Stimulated activated naive CD8-positive, alpha-beta T cell treated with anti-CD3 and anti-CD28 coated beads, Interleukin-15, amount 100 ng/mL, for 72 hours (primary cell): ENCODE measurements around the gene GMDS.

ENCODE experiments used
- ATAC-seq: fragments of 150-1000 bp; cut with Tn5 transposase; 2 replicates; pipeline ENCODE4 v1.10.0; 2021; ENCODE audit warnings: mild to moderate bottlenecking, moderate library complexity
- DNase-seq, 2 donors: peaks; one replicate each; pipeline ENCODE4 v3.0.0; 2021 to 2022
- H3K27ac Mint-ChIP-seq, 2 donors: one replicate each; pipeline ENCODE4 v1.8.0; 2022; ENCODE audit warnings: mild to moderate bottlenecking in 2 of 2, mixed read lengths in 2 of 2, moderate library complexity in 2 of 2
- H3K27me3 Mint-ChIP-seq: one replicate; pipeline ENCODE4 v1.8.0; 2022; ENCODE audit warnings: mixed read lengths
- H3K4me1 Mint-ChIP-seq: one replicate; pipeline ENCODE4 v1.8.0; 2022; ENCODE audit warnings: mild to moderate bottlenecking, mixed read lengths
- H3K4me3 Mint-ChIP-seq, 2 donors: one replicate each; pipeline ENCODE4 v1.8.0; 2022; ENCODE audit warnings: mild to moderate bottlenecking in 2 of 2, mixed read lengths in 2 of 2, moderate library complexity in 1 of 2
- H3K9me3 Mint-ChIP-seq, 2 donors: one replicate each; pipeline ENCODE4 v1.8.0; 2022; ENCODE audit warnings: mixed read lengths in 2 of 2

The GMDS gene

DNA sequence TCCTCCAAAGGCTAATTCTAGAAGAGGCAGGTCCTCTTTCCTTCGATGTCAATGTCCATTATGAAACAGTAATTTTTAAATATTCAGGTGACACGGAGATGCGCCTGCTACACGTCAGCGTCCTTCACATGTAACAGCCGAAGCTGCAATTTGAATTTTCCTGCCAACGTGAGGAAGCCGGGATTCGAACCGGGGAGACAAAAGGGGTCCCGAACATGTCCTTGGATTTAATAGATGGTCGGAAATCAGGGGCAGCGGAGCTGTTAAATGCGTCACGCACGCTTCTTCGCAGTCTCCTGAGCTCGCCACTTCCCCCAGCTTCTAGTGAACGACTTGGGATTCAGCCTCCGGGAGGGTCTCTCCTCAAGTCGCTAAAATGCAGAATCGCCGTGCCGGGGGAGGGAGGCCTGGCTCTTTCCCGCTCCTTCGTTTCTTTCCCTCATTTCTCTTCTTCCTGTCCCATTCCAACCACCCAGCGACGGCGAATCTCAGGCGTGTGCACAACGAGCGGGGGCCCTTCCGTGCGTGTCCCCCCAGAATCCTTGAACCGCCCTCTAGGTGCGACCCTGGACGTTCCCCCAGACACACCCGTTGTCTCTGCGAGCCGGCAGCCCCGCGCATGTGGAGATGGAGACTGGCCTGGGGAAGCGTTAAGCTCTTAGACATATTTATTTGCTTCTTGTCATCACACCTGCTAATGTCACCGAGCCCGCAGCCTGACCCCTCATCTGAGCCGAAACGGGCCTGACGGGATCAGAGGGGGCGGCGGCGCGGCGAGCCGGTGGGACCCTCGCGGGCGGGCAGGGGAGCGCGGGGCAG lies 637.0 kb downstream of the GMDS start:
- H3K4me3 Mint-ChIP-seq, result peak overlapping the region; percentile 68 to 79
- no peak overlapping the region for H3K27ac Mint-ChIP-seq
- ATAC-seq (no peak), DNase-seq (no peak)
- H3K27me3 Mint-ChIP-seq, result peaks cover 76% of the 10 kb centered on the region
- no peaks in the 10 kb centered on the region for H3K9me3 Mint-ChIP-seq
- H3K4me1 Mint-ChIP-seq, result peaks cover 53% of the 10 kb centered on the region

DNA sequence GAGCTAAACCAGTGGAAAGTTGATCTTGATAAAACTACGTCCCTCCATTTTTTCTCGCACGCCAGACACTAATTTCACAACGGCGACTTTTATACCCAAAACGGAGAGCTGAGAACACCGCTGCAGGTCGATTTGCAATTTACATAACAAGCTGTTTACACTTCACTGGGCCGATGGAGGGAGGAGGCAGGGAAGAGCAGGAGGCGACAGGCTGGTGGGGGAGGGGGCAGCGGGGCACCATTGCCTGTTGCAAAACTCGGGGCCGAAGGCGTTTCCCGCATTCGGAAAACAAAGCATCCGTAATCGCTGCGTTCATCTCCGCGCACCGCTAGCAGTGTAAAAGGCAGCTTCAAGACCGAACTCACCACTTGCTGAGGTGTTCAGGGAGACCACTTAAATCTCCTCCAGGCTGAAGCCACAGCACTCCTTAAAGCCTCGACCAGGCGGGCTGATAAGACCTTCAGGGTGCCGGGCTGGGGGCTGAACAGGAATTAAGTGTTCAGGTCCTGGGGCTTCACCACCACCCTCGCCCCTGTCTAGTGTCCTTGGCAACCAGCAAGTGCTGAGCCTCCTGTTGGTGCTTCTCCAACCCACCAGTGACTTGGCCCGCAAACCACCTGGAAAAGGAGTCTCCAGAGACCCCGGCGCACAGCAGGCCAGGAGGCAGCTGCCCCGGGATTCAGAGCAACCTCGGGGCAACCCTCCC lies 637.7 kb downstream of the GMDS start:
- peak overlapping the region; percentile 78 to 79 for H3K4me3 Mint-ChIP-seq
- H3K9me3 Mint-ChIP-seq, result no peaks in the 10 kb centered on the region
- no peak for ATAC-seq
- no peak for DNase-seq
- no peak overlapping the region for H3K27ac Mint-ChIP-seq
- peaks cover 53% of the 10 kb centered on the region for H3K4me1 Mint-ChIP-seq
- peaks cover 76% of the 10 kb centered on the region for H3K27me3 Mint-ChIP-seq

DNA sequence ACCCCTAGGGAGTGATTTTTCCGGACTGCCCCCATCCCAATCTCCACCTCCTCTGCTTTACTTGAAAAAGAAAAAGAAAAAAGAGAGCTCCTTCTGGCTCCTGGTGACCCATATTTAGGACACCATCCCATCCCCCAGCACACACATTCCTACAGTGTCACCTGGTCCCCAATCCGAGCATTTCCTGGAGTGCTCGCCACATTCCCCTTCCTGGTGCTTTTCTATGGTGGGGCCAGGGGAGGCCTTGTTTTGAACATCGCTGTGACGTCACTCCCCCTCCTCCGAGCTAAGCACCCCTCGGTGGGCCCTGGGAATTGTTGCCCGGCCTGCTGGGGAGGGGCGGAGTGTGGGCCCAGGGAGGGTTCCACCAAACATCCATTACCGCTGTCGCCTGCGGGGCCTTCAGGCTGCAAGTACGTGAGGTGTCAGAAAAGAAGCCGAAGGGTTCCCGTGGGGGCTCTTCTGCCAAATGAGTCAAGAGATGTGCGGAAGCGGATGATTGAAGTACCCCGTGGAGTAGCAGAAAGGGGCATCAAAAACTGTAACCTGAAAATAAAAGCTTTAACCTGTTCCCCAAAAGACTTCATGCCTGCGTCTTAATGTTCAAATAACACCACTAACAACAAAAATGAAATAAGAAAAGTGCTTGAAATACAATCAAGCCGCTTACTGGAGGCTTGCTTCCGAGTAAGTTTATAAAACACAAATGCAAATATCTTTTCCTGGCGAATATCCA lies 638.5 kb downstream of the GMDS start:
- H3K9me3 Mint-ChIP-seq, result no peaks in the 10 kb centered on the region
- ATAC-seq (no peak), DNase-seq (no peak)
- H3K4me1 Mint-ChIP-seq, result peaks cover 45% of the 10 kb centered on the region
- no peak overlapping the region for H3K27ac Mint-ChIP-seq
- peaks cover 76% of the 10 kb centered on the region for H3K27me3 Mint-ChIP-seq
- peak overlapping the region; percentile 78 for H3K4me3 Mint-ChIP-seq

DNA sequence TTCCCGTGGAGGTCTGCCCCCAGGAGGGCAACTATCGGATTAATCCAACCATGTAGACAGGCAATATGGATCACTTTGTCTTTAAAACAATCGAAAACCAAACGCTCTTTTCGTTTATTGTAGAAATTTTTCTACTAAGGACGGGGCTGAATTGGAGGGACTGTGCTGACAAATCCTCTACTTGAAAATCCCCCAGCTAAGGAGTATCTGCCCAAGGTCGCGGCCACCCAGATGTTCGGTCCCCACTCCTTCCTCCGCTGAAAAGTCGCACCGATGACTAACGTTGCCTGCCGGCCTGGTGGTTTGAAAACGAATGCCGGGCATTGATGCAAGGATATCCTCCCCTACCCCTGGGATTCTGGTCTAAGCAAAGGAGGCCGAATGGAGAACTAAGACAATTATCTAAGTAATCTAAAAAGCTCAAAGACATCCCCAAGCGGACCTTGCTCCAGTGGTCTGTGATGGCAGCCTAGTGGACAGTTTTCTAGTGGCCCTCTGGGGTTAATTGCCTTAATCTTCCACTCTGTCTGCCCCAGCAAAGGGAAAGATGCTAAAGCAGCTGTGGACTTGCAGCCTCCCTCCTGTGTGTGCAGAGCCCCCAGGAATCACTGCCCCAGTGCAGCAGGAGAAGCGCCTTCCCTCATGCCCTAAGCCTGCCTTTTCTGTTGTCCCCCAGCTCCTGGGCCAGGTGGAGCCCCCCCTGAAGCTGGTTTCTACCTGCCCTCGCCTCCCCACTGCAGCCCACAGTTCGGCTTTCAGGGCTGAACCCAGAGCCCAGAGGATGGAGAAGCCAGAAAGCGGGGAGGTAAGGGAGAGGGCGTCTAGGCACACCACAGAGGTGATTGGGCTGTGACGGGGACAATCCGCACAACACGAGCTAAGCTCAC lies 639.3 kb downstream of the GMDS start:
- DNase-seq (no peak), ATAC-seq (no peak)
- Mint-ChIP-seq H3K27me3 (peaks cover 80% of the 10 kb centered on the region), H3K4me3 (peak overlapping the region; percentile 78 to 80), H3K27ac (no peak overlapping the region), H3K9me3 (no peaks in the 10 kb centered on the region), H3K4me1 (peaks cover 43% of the 10 kb centered on the region)

DNA sequence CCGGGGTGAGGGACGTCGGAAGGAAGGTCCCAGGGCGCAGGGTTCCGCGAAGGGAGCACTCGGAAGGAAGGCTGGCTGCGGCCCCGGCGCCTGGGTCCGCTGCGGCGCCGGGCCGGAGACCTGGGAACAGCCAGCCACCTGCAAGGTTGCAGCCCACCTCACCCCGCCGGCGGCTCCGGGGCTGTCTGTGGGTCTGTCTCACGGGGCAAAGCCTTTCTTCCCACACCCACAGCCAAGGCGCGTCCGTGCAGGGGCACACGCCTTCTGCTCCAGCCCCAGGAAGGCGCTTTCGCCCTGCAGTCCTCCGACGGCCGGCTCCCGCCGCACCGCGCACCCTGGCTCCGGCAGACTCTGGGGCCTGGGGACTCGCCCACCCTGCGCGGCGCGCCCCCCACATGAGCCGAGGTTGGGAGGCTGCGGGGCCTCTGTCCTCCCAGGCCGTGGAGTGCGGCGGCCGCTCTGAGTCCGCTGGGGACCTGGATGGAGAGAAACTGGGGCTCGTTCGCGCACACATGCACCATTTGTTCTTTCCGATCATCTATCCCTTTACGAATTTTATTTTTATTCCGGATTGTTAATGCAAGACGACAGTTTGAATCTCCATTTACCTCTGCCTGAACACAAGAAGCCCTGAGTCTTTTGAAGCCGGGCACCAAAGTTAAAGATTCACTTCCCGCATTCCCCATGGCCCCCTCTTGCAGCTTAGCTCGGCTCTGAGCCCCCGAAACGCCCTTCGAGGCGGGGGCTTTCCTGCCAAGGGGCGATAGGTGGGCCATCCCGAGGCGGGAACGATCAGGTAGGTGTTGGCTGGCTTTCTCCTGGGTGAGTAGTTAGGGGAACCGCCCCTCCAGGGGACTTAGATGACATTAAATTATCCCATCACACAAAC lies 640.2 kb downstream of the GMDS start:
- DNase-seq, result no peak
- Mint-ChIP-seq H3K4me3 (peak overlapping the region; percentile 70 to 80), H3K9me3 (no peaks in the 10 kb centered on the region), H3K27ac (no peak overlapping the region), H3K27me3 (peaks cover 81% of the 10 kb centered on the region), H3K4me1 (peaks cover 38% of the 10 kb centered on the region)
- ATAC-seq, result peak; percentile 1

DNA sequence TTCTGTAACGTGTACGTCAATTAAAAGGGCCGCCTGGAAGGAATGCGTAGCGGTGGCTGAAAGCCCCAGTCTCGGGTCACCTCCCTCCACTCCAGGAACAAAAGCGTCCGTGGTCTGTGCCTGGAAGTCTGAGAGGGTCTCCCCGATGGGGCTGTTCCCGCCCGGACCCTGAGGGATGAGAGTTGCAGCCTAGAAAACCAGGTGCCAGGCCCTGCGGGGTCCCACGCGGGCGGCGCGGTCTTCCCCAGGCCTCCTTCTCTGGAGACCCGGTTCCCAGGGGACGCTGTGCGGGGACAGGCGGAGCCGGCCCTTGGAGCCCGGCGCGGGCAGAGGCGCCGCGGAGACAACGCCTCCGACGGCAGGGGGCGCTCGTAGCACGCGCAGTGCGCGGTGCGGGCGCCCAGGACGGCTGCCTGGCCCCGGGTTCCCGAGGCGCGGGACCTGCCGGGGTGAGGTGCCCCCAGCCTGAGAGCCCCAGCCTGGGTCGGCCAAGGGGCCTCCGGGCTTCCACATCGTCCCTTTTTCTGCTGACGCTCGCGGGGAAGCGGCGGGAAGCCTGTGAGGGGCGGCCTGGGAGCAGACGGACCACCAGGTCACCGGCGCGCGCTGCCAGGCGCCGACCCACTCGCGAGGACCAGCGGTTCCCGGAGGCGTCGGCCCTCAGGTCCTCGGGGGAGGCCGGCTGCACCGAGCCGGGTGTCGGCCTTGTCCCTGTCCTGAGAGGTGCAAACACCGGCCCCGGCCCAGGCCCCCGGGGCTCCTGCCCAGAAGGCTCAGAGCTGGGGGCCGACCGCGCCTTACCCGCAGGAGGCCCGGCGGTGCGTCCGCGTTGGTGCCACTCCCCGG lies 641.0 kb downstream of the GMDS start:
- peaks cover 89% of the 10 kb centered on the region for H3K27me3 Mint-ChIP-seq
- peak; percentile 73 to 80 for DNase-seq
- H3K4me3 Mint-ChIP-seq, result peak overlapping the region in 1 of 2 donors; percentile 45
- peak; percentile 84 for ATAC-seq
- H3K27ac Mint-ChIP-seq, result no peak overlapping the region
- no peaks in the 10 kb centered on the region for H3K9me3 Mint-ChIP-seq
- H3K4me1 Mint-ChIP-seq, result peaks cover 38% of the 10 kb centered on the region

DNA sequence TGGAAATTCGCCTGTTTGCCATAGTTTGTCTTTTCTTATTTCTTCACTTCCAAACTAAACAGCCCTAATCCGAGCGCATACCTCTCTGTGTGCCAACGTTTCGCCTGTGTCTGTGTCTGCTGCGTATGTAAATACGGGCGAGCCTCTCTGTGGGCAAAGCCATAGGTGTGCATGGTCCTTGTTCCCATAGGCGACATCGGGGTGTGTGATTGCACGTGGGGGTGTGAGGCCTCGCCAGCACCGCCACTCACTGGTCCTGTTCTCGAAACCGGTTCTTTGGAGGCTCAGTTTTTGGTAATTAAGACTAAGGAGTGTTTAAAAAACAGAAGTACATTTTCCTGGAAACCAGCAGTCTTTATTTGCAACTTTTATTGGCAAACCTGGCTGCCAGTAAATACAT lies 641.7 kb downstream of the GMDS start:
- H3K4me1 Mint-ChIP-seq, result peaks cover 37% of the 10 kb centered on the region
- ATAC-seq (no peak), DNase-seq (no peak)
- no peaks in the 10 kb centered on the region for H3K9me3 Mint-ChIP-seq
- H3K4me3 Mint-ChIP-seq, result no peak overlapping the region
- peaks cover 92% of the 10 kb centered on the region for H3K27me3 Mint-ChIP-seq
- H3K27ac Mint-ChIP-seq, result no peak overlapping the region

DNA sequence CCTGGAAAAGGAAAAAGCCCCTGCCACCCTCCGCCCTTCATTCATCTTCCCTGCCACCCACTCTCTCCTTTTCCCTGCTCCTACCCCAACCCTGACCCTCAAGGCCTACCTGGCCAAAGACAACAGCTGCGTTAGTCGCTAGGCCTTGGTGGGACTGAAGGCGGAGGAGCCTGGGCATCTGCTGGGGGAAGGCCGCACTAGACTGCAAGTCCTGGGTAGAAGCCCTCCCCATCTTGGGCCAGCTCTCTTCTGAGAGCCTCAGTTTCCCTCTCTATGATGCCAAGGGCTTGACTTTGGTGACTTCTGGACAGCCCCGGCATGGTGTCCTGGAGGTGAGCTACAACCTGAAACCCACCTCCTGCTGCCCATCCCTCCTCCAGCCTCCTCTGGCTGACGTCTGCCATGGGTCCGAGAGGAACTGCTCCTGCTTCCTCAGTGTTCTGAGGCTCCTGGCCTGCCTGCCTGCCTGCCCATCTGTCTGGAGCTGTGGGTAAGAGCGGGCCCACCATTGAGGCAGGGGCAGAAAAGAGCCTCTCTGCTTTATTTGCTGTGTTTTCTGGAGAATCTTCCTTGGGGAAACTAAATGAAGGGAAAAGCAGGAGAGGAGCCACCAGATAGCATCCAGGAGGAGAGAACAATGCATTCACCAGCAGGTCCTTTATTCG lies 643.2 kb downstream of the GMDS start:
- ATAC-seq (no peak), DNase-seq (no peak)
- Mint-ChIP-seq H3K9me3 (no peaks in the 10 kb centered on the region), H3K4me3 (no peak overlapping the region), H3K4me1 (peaks cover 22% of the 10 kb centered on the region), H3K27ac (no peak overlapping the region), H3K27me3 (peaks cover 92% of the 10 kb centered on the region)

DNA sequence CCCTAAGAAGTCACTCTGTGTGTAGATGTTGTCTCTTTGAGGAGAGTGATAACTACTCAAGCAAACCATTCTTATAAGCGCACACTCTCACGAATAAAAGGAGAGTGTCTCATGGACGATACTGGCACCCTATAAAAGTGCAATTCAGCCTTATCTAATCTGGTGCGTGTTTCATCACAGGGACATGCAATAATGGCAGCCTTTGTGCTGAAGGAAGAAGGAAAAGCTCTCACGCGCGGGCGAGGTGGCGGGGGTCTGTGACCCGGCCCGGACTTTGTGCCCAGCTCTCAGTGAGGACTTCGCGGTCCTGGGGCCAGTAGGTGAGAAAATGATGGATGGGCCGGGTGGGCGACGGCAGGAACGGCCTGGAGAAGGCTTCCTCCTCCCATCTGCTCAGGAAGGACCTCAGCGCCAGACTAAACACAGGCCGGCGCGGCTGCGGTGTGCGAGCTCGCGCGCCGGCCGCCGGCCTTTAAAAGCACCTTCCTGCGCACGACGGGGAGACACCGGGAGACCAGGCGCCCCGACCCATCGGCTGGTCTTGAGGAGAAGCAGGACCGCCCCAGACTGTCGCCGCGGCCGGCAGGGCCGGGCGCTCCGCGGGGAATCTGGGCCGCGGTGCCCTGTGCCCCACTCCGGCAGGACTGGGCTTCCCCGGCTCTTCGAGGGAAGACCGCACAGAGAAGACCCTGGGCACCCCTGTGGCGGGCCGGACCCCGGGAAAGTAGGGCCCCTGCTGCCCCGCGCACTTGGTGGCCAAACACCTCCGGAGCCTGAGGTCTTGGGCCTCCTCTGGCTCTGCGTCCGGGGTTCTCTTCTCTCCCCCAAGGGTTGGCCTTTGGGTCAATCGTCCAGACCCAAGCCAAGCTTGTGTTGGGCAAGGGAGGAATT lies 644.0 kb downstream of the GMDS start:
- no peak for ATAC-seq
- H3K4me3 Mint-ChIP-seq, result no peak overlapping the region

DNA sequence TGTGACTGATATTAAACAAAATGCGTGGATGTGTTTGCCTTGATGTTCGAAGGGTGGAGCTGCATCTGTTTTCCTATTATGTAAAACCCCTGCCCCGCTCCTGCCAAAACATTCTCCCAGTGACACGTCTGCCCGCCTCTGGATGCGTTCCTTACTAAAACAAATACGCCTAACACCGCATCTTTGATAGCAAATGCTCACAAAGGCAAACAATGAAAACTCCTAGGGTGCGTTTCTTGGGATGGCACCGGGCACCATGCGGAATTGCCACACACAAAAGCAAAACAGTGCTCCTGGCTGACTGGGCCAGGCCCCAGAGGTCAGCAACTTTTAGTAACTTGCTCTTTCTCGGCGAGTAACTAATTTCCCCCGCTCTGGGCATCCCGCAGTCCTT lies 644.6 kb downstream of the GMDS start:
- peaks cover 14% of the 10 kb centered on the region for H3K4me1 Mint-ChIP-seq

More for the DNA sequence above, 644.0 kb downstream of the GMDS start:
- peaks cover 14% of the 10 kb centered on the region for H3K4me1 Mint-ChIP-seq
- no peaks in the 10 kb centered on the region for H3K9me3 Mint-ChIP-seq
- no peak for DNase-seq
- H3K27me3 Mint-ChIP-seq, result peaks cover 91% of the 10 kb centered on the region
- H3K27ac Mint-ChIP-seq, result no peak overlapping the region

DNA sequence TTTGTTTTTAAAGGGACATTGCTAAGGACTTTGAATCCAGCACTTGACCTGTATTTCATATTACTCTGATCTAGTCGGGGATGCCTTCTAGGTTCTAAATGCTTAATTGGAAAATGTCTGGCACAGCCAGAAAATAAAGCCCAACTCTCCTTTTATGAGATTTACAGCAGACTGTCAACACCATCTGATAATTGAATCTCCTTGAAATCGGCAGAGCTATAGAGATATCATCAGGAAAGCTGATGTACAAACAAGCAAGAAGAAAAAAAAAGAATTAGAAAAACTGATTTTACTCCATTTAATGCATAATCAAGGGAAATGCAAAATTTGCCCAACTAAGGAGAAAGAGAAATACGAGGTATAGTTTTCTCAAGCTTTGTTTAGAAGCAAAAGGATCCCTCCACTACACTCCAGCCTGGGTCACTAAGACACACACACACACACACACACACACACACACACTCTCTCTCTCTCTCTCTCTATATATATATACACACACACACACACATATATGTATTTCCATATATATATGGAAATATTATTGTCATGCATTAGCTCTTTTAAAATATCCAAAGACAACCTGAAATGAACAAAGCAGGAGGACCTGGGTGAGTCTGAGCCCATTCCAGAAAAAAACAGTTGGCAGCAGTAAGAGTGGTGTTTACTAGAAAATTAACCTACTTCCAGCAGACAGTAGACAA lies 645.2 kb downstream of the GMDS start:
- DNase-seq (no peak), ATAC-seq (no peak)
- Mint-ChIP-seq H3K4me1 (peaks cover 10% of the 10 kb centered on the region), H3K27ac (no peak overlapping the region), H3K27me3 (peaks cover 87% of the 10 kb centered on the region), H3K9me3 (no peaks in the 10 kb centered on the region), H3K4me3 (no peak overlapping the region)

More for the DNA sequence above, 644.6 kb downstream of the GMDS start:
- Mint-ChIP-seq H3K27me3 (peaks cover 91% of the 10 kb centered on the region), H3K27ac (no peak overlapping the region), H3K4me3 (no peak overlapping the region), H3K9me3 (no peaks in the 10 kb centered on the region)
- DNase-seq, result no peak
- ATAC-seq, result no peak

DNA sequence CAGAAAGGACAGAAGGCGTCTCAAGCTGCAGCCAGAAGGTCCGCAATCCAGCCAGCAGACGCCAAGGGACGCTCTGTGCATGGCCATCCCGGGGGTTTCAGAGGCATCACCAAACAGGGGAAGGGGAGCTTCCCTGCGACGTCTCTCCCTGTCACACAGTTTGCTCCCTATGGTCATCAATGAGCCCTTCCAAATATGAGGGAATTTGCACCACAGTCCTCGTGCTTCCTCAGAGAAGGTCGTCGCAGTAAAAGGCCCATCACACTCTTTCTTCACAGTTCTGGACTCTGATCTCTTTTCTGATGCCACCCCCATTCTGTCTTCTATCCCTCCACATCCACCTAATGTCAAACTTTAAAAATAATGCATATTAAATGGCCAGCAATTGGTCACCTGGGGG lies 645.9 kb downstream of the GMDS start:
- no peak overlapping the region for H3K27ac Mint-ChIP-seq

More for the DNA sequence above, 645.9 kb downstream of the GMDS start:
- Mint-ChIP-seq H3K4me3 (no peak overlapping the region), H3K9me3 (no peaks in the 10 kb centered on the region), H3K27me3 (peaks cover 92% of the 10 kb centered on the region), H3K4me1 (peaks cover 8% of the 10 kb centered on the region)
- no peak for ATAC-seq
- DNase-seq, result no peak
